Uterus (tissue), 2 donors: ENCODE data around the gene GNPDA2.

ENCODE experiments used
- CTCF ChIP-seq, 4 experiments: fragments of 200-600 bp in 2 of 4; fragments of 450-650 bp in 2 of 4; sonication (generic) in 2 of 4; IDR thresholded peaks; one replicate each; pipeline ENCODE4 v1.5.1; 2016 to 2019; ENCODE audit warnings: antibody characterized with exemption in 4 of 4, mild to moderate bottlenecking in 2 of 4, moderate library complexity in 1 of 4
- POLR2A ChIP-seq, 2 donors: fragments of 450-650 bp; IDR thresholded peaks; one replicate each; pipeline ENCODE4 v1.6.1; 2016; ENCODE audit warnings: antibody characterized with exemption in 2 of 2, mild to moderate bottlenecking in 1 of 2, moderate library complexity in 1 of 2

- TF ChIP-seq CTCF (IDR thresholded peaks at IDR 0.05) (no peak), POLR2A (IDR thresholded peaks at IDR 0.05) (no peak)
Observed at GRCh38 chr4:44738615-44739014, 12.3 kb upstream of the GNPDA2 start.
